GM12892 (cell line): ENCODE results near the gene SYNE4.
"Not testable (repeated sequence)": the region's sequence is repeated elsewhere in the genome, so short reads cannot be mapped to it uniquely, and the experiment has no call there.

Experiments
- DNase-seq: peaks from one replicate; pipeline ENCODE4 v3.0.0; 2011; ENCODE audit not compliant: insufficient read length
- FAIRE-seq: peaks from 2 replicates; lab custom pipeline; 2011; peaks lifted over from hg19 to GRCh38; lab: Jason Lieb, UNC
- POLR2A ChIP-seq: IDR thresholded peaks from 2 replicates; pipeline ENCODE4 v1.6.1; 2011; ENCODE audit warnings: low read depth, low read length, control low read depth
- POLR2AphosphoS5 ChIP-seq: IDR thresholded peaks from 2 replicates; pipeline ENCODE4 v1.6.1; 2011; ENCODE audit warnings: low read depth, low read length, control low read depth
- TAF1 ChIP-seq: IDR thresholded peaks from 2 replicates; pipeline ENCODE4 v1.6.1; 2011; ENCODE audit warnings: low read depth, mild to moderate bottlenecking, control low read depth, low read length, borderline replicate concordance

The SYNE4 gene

GRCh38 chr19:36041831-36042230, 33.2 kb upstream of the SYNE4 start:
- FAIRE-seq (no peak), DNase-seq (no peak)
- TF ChIP-seq POLR2AphosphoS5 (no peak), TAF1 (no peak), POLR2A (no peak)

GRCh38 chr19:36041092-36041491, 32.5 kb upstream of the SYNE4 start:
- not testable (repeated sequence) for DNase-seq, FAIRE-seq

GRCh38 chr19:36040495-36040894, 31.9 kb upstream of the SYNE4 start:
- DNase-seq (no peak), FAIRE-seq (no peak)
- no peak for TF ChIP-seq POLR2AphosphoS5
- TF ChIP-seq POLR2A = no peak
- no peak for TF ChIP-seq TAF1

GRCh38 chr19:36032251-36033104, 23.9 kb upstream of the SYNE4 start, which contains the start of gene CLIP3:
Gene CLIP3, minus strand, starts transcription at chr19:36032873. Its CDS starts 516 bp downstream, at chr19:36032357.
- no peak for TF ChIP-seq POLR2A
- no peak for TF ChIP-seq POLR2AphosphoS5
- no peak for TF ChIP-seq TAF1
- DNase-seq (peak; percentile 68), FAIRE-seq (no peak)

- DNase-seq = no peak
- FAIRE-seq = no peak
- no peak for TF ChIP-seq POLR2A
- no peak for TF ChIP-seq TAF1
- no peak for TF ChIP-seq POLR2AphosphoS5
Measured at GRCh38 chr19:36031308-36031707, 22.7 kb upstream of the SYNE4 start.

- no peak for DNase-seq
- no peak for TF ChIP-seq POLR2AphosphoS5
- TF ChIP-seq TAF1 = no peak
- TF ChIP-seq POLR2A = no peak
- peak; percentile 79 for FAIRE-seq
Measured at GRCh38 chr19:36030264-36031148, 21.9 kb upstream of the SYNE4 start.

- TF ChIP-seq TAF1 (no peak), POLR2A (no peak), POLR2AphosphoS5 (no peak)
- FAIRE-seq (no peak), DNase-seq (no peak)
Measured at GRCh38 chr19:36028313-36029041, 19.9 kb upstream of the SYNE4 start.

- TF ChIP-seq TAF1 (no peak), POLR2AphosphoS5 (no peak), POLR2A (no peak)
- FAIRE-seq (no peak), DNase-seq (no peak)
Measured at GRCh38 chr19:36027696-36028095, 19.1 kb upstream of the SYNE4 start.

GRCh38 chr19:36026091-36026876, 17.7 kb upstream of the SYNE4 start:
- TF ChIP-seq TAF1 (no peak), POLR2AphosphoS5 (no peak), POLR2A (no peak)
- FAIRE-seq = no peak

GRCh38 chr19:36025541-36025940, 16.9 kb upstream of the SYNE4 start:
- no peak for DNase-seq
- TF ChIP-seq TAF1 = no peak
- no peak for TF ChIP-seq POLR2A
- no peak for TF ChIP-seq POLR2AphosphoS5
- FAIRE-seq = no peak

More at GRCh38 chr19:36026091-36026876, 17.7 kb upstream of the SYNE4 start:
- no peak for DNase-seq

- no peak for FAIRE-seq
- no peak for TF ChIP-seq TAF1
- no peak for TF ChIP-seq POLR2A
- no peak for TF ChIP-seq POLR2AphosphoS5
- no peak for DNase-seq
Measured at GRCh38 chr19:36023432-36023831, 14.8 kb upstream of the SYNE4 start.
